HG03575 (cell line): ENCODE measurements around the gene CENPP.

ENCODE experiments used
- ATAC-seq: cut with Tn5 transposase; IDR thresholded peaks from one replicate; pipeline ENCODE4 v1.9.1; 2021; ENCODE audit not compliant: unreplicated experiment, insufficient number of reproducible peaks, low FRiP score; ENCODE audit errors: extremely low read depth

The CENPP gene

DNA sequence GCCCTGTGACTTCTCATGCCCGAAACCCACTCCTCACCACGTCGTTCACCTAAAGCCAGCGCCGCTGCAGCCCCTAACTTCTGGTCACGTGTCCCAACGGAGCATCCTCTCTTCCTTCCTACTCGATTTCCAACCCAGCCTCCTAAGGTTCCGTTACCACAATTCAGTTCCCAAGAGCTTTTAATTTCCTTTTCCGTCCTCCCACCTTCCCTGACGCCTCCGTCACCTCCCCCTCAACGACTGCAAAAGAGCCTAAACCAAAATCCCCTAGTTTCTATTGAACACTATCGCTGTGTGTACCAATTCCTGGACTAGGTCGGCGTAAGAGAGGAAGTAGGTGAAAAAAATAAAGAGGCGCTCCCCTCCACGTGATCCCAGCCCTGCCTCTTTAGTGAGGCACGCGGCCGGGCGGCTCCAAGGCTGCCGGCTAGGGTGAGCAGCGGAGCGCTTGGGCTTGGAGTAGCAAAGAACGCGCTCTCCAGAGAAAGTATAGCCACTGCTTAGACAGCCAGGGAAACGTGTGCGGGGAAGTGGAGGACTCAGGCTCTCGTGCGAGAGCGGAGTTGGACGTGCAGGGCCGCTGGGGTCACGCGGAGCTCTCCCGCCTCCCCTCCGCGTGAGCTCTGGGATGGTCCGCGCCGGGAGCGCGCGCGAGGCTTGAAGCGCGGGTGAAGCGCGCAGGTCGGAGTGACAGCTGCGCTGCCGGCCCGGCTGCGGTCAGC lies at the start of gene CENPP, which contains the start of gene NOL8:
TSS of gene CENPP (plus strand) at position 685 of the 722 bp plus-strand sequence.
TSS of gene NOL8 (minus strand) at position 82 of the 722 bp plus-strand sequence. CDS start 1,189 bp downstream, outside the sequence.
- ATAC-seq = peak; percentile 53

DNA sequence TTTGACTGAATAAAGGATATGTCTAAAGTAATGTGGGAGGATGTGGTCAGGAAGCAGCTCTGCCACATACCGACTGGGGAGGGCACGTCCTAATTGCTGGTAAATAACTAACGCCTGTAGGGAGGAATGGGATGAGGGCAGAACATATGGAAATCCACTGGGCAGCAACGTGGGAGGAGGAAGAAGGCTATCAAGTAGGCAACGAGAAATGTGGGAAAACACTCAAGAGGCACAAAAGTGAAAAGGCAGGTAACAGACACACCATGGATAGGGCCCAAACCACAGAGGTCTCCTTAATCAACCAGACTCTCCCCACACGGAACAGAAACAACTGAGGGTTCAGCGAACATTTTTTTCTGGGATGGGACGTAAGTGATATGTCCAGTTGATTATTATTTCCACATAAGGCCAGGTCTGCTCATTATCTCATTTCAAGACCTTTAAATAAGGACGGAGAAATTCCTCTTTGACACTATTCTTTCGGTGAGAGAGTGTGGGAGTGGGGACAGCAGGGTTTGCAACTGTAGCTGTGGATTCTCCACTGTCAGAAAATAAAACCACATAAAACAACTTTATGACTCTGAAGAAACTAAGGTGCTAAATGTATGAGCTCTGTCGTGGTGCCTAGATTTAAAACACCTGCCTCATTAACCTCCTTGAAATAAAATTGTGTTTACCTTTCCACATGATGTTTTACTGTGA lies 49.3 kb upstream of the CENPP start:
- no peak for ATAC-seq

DNA sequence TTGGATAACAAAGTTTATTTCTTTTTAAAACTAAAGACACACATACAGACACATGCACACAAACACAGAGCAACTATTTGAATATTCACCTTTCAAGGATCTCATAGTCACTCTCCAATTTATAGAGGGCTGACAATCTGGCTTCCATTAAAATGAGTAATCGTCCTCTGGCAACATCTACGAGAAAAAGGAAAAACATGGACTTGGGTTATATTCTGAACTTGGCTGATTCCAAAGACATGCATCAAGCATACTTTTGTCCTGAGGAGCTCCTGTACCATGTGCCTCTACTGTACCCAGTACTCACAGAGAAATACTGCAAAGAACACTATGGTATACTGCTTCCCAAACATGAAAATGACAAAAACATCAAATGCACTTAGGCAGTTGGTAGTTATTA lies 47.6 kb upstream of the CENPP start:
- ATAC-seq = no peak

DNA sequence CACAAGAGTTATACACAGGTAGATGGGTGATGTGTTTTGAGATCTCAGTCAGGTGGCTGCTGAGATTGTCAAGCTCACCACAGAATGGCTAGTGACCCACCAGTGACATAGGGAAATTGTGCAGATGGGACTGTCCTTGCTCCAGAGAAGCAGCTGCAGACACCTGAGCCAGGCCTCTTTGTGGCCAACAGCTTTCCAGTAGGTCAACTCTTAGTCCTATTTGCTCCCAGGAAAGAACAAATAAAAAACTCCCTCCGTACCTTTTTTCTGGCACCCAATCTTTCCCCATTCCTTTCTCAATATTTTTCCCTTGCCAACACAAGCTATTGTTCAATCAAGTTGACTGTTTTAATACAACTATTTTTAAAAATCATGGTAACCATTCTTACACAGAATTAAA lies 46.5 kb upstream of the CENPP start:
- ATAC-seq = no peak

DNA sequence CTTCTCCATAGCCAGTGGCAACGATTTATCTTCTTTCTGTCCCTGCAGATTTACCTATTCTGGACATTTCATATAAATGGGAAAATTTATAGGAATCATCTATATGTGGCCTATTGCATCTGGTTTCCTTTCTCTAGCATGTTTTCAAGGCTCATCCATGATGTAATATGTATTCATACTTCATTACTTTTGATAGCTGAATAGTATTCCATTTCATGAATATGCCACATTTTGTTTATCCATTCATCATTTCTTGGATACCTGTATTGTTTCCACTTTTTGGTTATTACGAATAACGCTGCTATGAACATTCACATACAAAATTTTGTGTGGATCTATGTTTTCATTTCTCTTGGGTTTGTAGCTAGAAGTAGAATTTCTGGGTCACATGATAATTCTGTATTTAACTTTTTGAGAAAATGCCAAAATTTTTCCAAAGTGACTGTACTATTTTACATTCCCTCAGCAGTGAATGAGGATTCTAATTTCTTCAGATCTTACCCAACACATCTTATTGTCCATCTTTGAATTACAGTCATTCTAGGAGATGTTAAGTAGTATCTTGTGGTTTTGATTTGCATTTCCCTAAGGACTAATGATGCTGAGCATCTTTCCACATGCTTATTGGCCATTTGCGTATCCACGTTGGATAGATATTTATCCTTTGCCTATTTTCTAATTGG lies 35.9 kb upstream of the CENPP start:
- ATAC-seq = no peak

DNA sequence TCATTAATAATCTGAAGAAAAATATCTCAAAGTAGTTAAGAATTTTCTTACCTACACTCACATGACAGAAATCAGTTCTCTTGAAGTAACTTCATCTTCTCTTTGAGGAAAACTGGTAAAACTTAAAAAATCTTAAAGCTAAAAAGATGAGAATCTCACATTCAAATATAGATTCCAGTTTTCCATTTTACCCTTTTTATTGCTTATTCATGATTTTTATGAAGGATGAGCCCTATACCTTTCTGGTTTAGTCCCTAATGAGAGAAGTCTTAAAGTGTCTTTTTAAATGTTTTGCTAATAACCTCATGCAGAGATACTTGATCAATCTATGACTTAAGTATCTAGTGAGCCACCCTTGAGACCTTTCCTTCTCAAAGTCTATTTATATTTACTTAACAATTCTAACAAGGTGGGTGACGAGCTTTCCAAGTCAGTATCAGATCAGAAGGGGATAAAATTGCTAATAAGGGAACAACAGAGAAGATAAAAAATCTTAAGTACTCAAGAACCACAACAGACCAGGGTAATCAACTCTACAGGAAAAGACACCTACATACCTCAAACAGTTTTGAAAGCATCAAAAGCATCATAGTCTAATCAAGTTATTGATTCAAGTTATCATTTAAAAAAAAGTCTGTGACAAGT lies 34.8 kb upstream of the CENPP start:
- ATAC-seq = no peak

DNA sequence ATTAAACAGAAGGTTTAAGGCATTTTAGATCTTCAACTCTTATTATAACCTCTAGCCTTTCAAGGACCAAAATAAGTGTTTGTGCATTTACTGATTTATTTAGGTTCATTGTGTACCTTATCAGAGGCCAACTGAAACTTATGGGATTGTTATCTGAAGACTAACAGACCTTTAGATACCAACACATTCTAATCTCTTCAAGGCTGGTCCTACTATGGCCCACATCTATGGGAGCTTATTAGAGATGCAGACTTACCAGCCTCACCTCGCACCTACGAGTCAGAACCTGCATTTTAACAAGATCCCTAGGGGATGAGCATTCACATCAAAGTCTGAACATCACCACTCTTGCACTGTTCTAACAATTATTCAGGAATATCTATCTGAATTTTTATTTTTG lies 34.2 kb upstream of the CENPP start:
- ATAC-seq = no peak

DNA sequence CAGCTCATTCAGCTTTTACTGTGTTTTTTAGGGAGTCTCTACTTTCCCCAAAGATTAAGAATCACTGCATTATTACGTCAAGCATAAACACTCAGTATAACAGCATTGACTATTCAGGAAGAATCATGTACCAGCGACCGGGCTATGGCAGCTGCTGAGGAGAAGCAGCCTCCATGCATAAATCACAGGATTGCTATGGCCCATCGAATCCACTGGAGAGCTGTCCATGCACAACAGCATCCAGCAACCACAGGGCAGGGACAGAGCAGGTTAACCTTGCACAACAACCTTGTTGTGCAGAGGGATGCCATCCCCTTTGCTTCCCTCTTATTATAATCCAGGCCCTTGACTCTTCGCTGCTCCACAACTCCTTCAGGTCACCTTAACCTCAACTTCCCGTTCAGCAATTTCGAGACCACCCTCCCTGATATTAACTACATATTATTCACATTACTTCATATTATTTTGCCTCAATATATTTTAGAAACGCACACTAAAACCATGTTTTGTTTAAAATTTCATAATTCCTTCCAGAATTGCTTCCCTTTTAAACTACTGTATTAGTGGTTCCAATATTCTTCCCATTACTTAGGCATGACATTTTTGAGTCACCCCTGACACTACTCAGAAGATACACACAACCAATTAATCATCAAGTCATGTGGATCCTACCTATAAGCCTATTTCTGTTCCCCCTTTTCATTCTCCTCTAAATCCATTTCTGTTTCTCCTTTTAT lies 33.2 kb upstream of the CENPP start:
- ATAC-seq = no peak

DNA sequence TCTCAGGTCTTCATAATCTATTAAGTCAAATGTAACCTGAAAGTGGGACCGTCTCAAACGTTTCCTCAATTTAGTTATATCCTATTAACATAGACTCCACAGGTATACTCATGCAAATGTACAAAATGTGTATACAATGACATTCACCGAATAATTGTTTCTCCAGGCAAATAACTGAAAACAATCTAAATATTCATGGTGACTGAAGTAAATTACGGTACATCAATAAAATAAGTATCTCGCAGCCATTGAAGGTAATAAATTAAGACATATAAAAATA lies 32.7 kb upstream of the CENPP start:
- no peak for ATAC-seq

DNA sequence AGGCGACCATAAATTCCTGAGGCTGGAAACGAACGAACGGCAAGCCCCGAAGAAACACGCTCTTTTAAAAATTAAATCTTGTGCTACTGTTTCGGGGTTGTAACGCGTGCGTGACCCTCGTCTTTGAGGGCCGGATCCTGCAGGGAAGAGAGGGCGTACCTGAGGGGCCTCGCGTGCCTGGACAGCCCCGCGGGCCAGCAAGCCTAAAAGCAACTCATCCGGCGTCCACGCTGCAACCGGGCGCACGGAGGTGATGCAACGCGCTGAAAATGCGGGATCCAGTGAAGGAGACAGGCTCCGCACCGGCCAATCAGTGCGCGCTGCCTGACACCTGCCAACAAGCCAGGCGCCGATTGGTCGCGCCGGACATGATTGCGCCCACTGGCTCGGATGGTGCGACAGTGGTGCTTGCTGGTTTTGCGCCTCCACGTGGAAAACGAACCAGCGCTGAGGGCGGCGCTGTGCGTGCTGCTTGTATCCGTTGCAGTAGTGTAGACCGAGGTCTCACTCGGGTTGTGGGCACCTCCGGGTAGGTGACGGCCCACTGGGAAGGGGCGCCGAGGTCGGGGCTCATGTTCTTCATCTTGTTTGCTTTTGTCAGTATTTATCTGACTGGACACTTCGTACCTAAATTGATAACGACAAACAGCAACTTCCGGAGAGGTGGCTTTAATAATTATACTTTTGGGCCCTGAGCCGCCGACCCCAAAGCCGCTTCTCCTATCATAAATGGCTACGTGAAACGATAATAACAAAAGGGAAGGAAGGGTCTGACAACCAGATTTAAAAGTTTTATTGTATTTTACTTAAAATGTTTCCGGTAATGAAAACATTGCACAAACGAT lies 32.1 kb upstream of the CENPP start, which contains the start of gene IARS1:
TSS of gene IARS1 (minus strand) at position 246 of the 845 bp plus-strand sequence. CDS start 4,278 bp downstream, outside the sequence.
- peak; percentile 81 for ATAC-seq

DNA sequence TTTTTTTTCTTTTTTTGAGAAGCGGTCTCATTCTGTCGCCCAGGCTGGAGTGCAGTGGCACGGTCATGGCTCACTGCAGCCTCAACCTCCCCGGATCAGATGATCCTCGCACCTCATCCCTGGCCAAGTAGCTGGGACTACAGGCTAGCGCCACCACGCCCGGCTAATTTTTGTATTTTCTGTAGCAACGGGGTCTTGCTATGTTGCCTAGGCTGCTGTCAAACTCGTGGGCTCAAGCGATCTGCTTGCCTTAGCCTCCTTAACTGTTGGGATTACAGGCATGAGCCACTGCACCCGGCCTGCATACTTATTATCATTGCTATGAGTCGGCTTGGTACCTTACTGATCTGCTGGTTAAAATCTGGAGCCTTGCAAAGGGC lies 31.5 kb upstream of the CENPP start:
- no peak for ATAC-seq

DNA sequence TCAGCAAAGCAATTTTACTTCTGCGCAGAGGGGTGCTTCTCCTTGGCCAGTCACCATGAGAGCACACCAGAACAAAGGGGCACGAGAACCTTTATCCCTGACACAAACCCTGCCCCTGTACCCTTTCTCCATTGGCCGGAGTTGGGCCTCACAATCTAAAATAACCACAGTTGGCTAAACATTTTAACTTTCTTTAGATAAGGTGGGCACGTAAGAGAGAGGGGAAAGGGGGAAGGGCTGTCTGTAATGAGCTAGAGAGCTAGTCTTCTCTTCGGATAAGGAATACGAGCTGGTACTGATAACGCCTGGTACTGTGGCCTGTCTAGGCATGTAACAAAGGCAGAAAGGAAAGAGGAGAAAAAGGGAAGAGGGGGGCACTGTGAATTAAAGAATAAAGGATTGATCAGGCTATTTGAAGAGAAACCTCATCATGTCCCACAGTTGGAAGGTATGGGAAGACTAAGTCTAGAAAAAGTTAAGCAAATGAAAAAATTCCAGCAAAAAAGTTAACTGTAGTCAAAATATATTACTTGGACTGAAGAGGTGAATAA lies 30.4 kb upstream of the CENPP start:
- ATAC-seq = no peak

DNA sequence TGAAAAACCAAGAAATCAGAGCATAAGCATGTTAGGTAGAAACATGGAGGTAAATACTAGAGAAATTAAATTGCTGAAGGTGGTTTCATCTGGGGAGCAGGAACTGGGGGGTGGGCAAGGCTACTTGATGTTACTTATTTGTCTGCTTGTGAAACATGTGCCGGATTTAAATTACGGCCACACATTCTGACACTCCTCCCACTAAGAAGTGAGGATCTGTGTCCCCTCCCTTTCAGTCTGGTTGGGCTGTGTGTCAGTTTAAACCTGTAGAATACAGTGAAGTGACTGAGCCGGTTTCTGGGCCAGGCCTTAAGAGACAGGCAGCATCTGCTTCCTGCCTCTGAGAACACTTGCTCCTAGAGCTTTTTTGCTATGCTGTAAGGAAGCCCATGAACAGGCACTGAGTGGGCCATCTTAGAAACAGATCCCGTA lies 29.9 kb upstream of the CENPP start:
- ATAC-seq = no peak

DNA sequence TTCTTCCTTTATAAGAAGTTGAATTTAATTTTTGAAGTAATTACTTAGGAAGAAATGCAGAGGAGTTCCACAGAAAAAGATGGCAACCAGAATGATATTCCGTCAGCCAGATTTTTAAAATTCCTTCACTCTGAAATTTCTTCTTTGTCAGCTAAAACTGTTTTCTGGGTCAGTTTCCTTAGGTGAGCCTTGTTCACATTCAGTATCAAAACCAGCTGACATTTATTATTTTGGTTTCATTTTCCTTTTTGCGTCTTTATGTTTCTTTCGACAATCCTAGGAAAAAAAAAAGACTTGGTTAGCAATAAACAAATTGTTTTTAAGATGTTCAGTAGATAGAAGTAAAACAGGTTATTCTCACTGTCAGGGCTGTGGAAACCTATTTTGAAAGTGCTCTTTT lies 28.1 kb upstream of the CENPP start:
- ATAC-seq = no peak

DNA sequence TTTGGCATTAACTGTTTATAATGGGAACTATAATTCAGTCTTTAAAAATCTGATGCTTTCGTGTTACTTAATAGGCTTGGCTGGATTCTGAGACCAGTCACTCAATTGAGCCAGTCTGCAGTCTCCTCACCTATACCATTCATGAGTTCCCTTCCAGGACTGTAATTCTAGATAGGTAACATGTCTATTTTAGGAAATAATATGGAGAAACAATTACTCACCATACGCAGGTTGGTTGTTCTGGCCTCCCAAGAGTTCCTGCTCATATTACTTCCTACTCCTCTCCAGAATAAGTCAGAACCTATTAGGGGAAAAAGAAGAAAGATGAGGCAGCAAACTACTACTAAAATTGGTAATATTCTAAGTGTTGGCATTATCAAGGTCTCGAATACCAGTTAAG lies 27.7 kb upstream of the CENPP start:
- no peak for ATAC-seq

DNA sequence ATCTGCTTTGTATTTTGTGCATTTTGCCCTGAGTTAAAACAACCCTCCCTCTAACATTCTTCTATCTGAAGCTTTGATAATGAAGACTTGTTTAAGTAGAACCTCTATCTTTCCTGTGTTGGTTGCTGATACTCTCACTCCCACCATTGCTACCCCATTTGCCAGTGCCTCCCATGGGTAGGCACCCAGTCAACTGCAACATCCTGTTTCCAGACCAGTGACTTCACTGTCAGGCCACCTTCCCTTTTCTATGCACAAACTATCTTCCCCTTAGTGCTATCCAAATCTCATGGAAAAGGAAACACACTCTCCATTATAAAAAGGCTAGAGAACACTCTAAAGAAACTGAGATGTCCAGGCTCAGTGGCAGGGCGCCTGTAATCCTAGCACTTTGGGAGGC lies 26.6 kb upstream of the CENPP start:
- ATAC-seq = no peak

DNA sequence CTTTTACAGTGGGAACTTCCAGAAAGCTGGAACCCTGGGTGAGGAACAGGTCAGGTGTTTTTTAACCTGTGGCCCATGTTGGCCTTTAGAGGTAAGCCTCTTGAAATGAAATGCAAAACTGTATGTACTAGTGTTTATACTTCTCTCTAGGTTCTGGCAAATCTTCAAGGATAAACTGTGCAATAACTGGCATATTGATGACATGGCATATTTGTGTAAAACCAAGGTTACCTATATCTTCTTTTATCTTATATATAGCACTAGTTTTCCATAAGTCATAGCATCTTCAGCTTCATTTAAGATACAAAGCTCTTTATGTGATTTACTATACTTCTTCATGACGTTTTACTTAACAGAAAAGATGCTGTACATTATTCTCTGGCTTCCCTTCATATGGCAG lies 24.8 kb upstream of the CENPP start:
- no peak for ATAC-seq

DNA sequence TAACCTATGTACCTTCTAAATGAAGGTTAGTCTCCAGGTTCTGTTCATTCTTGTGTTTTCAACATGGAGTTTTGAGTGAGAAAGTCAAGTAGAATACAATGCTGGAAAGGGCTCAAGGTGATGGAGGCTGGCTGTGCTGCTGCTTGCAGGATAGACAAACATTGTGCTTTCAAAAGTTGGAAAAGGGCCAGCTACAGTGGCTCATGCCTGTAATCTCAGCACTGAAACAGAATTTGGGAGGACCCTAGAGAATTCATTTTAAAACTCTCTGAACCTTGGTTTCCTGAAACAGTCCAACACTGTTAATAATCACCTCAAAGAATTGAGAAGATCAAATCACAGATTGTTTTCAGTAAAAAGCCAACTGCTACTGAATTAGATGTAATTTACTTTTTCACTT lies 16.9 kb upstream of the CENPP start:
- ATAC-seq = no peak
